Measurements from ENCODE around the gene ZFP36L2. TPM values are rescaled to one million over a fixed set of nuclear protein-coding genes. Genes with fewer than 3 reads are reported as not detected.
A peak's percentile ranks its signal among the peaks of the same experiment; 100 is the strongest.

ZFP36L2 gene
- total RNA-seq, 1 experiment from 2014 or later, result 105 TPM

DNA sequence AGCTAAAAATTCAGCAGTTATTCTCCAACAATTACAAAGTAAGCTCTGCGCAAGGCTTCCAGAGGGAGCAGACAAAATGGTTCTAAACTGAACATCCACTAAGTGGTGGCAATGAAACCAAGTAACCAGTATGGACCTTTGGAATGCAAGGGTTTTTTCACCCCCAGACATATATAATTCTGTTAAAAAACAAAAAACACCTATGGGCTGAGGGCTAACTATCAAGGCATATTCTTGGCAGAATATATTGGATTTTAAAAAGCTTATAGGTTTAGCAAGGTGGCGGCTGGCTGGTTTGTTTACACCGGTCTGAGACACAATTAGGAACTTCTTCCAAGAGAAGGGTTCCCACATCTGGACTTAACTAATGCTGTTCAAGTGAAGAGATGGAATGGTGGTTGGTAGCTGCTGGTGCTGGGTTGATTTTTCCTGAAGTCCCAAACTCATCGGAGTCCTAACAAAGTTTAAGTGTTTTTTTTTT, 2.8 kb downstream of the ZFP36L2 start:
- H2BK5ac ChIP-seq (ENCODE audit: insufficient read length, low read length), result no peak overlapping the region
- no peak overlapping the region for H4K5ac ChIP-seq (ENCODE audit: insufficient read length, low read depth, low read length)
- H3T11ph ChIP-seq (ENCODE audit: low read length), result no peak overlapping the region
- TF ChIP-seq, protein P1, sequence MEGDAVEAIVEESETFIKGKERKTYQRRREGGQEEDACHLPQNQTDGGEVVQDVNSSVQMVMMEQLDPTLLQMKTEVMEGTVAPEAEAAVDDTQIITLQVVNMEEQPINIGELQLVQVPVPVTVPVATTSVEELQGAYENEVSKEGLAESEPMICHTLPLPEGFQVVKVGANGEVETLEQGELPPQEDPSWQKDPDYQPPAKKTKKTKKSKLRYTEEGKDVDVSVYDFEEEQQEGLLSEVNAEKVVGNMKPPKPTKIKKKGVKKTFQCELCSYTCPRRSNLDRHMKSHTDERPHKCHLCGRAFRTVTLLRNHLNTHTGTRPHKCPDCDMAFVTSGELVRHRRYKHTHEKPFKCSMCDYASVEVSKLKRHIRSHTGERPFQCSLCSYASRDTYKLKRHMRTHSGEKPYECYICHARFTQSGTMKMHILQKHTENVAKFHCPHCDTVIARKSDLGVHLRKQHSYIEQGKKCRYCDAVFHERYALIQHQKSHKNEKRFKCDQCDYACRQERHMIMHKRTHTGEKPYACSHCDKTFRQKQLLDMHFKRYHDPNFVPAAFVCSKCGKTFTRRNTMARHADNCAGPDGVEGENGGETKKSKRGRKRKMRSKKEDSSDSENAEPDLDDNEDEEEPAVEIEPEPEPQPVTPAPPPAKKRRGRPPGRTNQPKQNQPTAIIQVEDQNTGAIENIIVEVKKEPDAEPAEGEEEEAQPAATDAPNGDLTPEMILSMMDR (conservative IDR thresholded peaks at IDR 0.05), result no peak
- no CpG with 5 or more reads among the region's 4 CpGs for WGBS (ENCODE audit: extremely low coverage, insufficient read length, low lambda C conversion rate)
- no peak overlapping the region for H3K27ac ChIP-seq (ENCODE audit: insufficient read length, low read depth, low read length)
- H4K8ac ChIP-seq (replicated peaks; ENCODE audit: insufficient read length, low read depth, low read length), result no peak overlapping the region
- peaks cover 3% of the 10 kb centered on the region for H4K20me1 ChIP-seq (ENCODE audit: control insufficient read depth, insufficient read depth, insufficient read length)
- no peak overlapping the region for H3K18ac ChIP-seq (ENCODE audit: insufficient read length, low read depth, low read length)
- H3K9ac ChIP-seq (ENCODE audit: extremely low read depth, insufficient read length, low read length), result peak overlapping the region; percentile 40
- no peak overlapping the region for H2AFZ ChIP-seq (ENCODE audit: low read length)
- H2BK12ac ChIP-seq (ENCODE audit: insufficient read length, low read depth, low read length), result no peak overlapping the region
- peaks cover 9% of the 10 kb centered on the region for H3K4me1 ChIP-seq (ENCODE audit: insufficient read depth, low read length)
- no peaks in the 10 kb centered on the region for H3K9me3 ChIP-seq (ENCODE audit: control insufficient read depth, low read depth, low read length)
- peak overlapping the region; percentile 96 for H3K4me3 Mint-ChIP-seq
- no peaks in the 10 kb centered on the region for H3K27me3 ChIP-seq (ENCODE audit: insufficient read depth, low read length)
- no peak overlapping the region for H2BK15ac ChIP-seq (ENCODE audit: low read depth, low read length)
- H4K91ac ChIP-seq (ENCODE audit: insufficient read length, low read depth, low read length), result no peak overlapping the region
- peaks cover 13 to 37% (median 22%) of the 10 kb centered on the region in 3 experiments for H3K36me3 Mint-ChIP-seq (ENCODE audit: insufficient read depth in 1 of 3, low read depth in 3 of 3)
- no peak overlapping the region for H2BK20ac ChIP-seq (ENCODE audit: low read depth, low read length, poor library complexity, severe bottlenecking)
- H3K79me2 ChIP-seq (ENCODE audit: insufficient read depth, low read length), result peaks cover 16% of the 10 kb centered on the region; the same call in 1 of the 2 replicates
- no peaks in the 10 kb centered on the region for H3K79me1 ChIP-seq (ENCODE audit: insufficient read depth, low read depth, low read length, poor library complexity, severe bottlenecking)
- H3K23ac ChIP-seq (ENCODE audit: insufficient read length, low read depth, low read length), result no peak overlapping the region
- no peak overlapping the region for H2BK120ac ChIP-seq (ENCODE audit: low read depth, low read length, poor library complexity, severe bottlenecking)
- peak overlapping the region; percentile 46 for H3K4me2 ChIP-seq (ENCODE audit: insufficient read depth, insufficient read length, low read length)
- peak overlapping the region in 1 of 3 experiments; percentile 89; a peak in 3 of 7 replicates for H3K27ac Mint-ChIP-seq
- no peak overlapping the region for H3K14ac ChIP-seq (ENCODE audit: insufficient read depth, low read length)
- H3K4ac ChIP-seq (ENCODE audit: low read depth, low read length), result no peak overlapping the region
- no peak overlapping the region for H3K56ac ChIP-seq (ENCODE audit: insufficient read length, low read depth, low read length)
- peaks cover 48 to 54% of the 10 kb centered on the region in 2 experiments for H3K4me1 Mint-ChIP-seq
- peaks cover 10% of the 10 kb centered on the region for H3K23me2 ChIP-seq (ENCODE audit: insufficient read length, low read depth, low read length, poor library complexity, severe bottlenecking)
- peaks cover 0 to 2% of the 10 kb centered on the region in 2 experiments; a peak in 1 of 5 replicates for H3K9me3 Mint-ChIP-seq
- no peak for DNase-seq
- H2AK5ac ChIP-seq (ENCODE audit: insufficient read length, low read length), result no peak overlapping the region
- H3K27me3 Mint-ChIP-seq (ENCODE audit: low read depth), result peaks cover 1% of the 10 kb centered on the region; the same call in 1 of the 2 replicates
